SHP77 (cell line): Measurements from ENCODE around the gene ELF4.
A peak's percentile ranks its signal among the peaks of the same experiment; 100 is the strongest.

Experiments used
- DNase-seq, 2 experiments: peaks; one replicate each; lab custom pipeline; 2025; lab: John Stamatoyannopoulos, UW

ELF4 gene

GRCh38 chrX:130047416-130047815 is 62.9 kb downstream of the ELF4 start:
- DNase-seq, result no peak

GRCh38 chrX:130039847-130040246 is 70.5 kb downstream of the ELF4 start:
- no peak for DNase-seq

- DNase-seq, result no peak
These were observed 76.1 kb downstream of the ELF4 start for GRCh38 chrX:130034178-130034577.

GRCh38 chrX:130032552-130032951 is 77.7 kb downstream of the ELF4 start:
- DNase-seq, result no peak

DNA sequence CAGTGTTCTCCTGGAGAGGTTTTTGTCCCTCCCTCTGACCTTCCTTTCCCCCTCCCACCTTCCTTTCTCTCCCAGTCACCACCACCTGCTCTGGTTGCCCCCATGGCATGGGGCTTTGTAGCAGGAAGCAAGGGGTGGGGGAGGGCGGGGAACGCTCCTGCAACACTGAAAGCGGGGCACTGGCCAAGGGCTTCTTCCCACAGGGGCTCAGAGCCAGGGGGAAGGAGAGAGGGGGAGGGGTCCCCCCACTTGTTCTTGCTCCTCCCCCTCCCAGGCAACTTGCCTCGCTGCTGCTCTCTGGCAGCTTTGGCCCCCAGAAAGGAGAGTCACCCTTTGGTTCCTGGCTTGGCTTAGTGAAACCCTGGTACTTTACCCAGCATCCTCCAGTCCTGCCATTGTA is 79.5 kb downstream of the ELF4 start:
- no peak for DNase-seq

- peak in 1 of 2 experiments; percentile 4 for DNase-seq
These were observed 82.1 kb downstream of the ELF4 start for GRCh38 chrX:130028196-130028595.

GRCh38 chrX:130027569-130027968 is 82.7 kb downstream of the ELF4 start:
- no peak for DNase-seq

- DNase-seq, result no peak
These were observed 85.0 kb downstream of the ELF4 start for GRCh38 chrX:130025256-130025655.

DNA sequence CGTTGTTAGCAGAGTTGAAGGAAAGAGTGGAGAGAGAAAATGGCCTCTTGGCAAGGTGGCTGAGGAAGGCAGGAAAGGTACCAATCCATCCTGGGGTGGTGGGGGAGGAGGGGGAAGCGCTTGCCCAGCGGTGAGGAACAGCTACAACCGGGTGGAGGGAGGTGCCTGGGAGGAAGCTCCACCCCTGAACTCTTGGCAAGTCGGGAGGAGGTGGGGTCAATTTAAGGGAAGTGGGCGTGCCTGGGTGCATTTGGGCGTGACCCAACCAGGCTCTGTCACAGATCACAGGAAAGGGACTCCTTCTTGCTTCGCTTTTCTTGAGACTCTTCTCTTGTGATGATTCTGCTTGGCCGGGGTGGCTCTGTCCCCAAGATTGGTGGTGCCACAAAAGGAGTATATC is 86.2 kb downstream of the ELF4 start:
- no peak for DNase-seq

DNA sequence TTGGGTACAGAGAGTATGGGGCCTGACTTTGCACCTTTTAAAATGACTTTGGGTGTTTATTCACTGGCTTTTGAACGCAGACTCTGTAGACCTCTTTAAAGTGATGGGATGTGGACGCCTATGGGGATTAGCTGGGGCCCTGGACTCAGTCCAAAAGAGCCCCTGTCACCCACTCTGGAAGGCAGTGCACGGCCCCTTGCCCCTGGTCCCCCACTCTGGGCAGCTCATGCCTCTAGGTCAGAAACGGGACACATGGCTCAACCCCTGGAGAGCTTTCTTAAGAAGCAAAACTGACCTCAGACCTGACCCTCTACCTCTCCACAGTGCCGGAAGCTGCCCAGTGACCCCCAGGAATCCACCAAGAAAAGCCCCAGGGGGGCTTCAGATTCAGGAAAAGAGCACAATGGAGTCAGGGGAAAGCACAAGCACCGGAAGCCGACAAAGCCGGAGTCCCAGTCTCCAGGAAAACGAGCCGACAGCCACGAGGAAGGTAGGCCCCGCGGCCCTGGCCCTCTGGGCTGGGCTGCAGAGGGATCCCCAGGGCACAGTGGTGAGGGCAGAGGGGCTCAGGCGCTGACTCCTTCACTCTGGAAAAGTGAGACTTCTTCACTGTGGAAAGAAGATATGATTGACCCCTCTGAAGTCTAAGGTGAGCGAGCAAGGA is 89.5 kb downstream of the ELF4 start:
- DNase-seq, result no peak

DNA sequence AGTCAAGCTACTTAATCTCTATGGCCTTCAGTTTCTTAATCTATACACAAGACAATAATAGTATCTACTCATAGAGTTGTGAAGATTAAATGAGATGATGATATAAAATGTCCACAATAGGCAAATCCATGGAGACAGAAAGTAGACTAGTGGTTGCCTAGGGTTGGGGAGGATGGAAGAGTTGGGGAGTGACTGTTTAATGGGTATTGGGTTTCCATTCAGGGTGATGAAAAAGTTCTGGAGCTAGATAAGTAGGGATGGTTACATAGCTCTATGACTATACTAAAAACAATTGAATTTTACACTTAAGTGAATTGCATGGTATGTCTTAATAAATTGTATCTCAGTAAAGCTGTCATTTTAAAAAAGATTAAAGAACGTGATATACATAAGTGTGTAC is 92.2 kb downstream of the ELF4 start:
- no peak for DNase-seq

- no peak for DNase-seq
These were observed 95.1 kb downstream of the ELF4 start for GRCh38 chrX:130015181-130015580.
